GM18867 (cell line): Measurements from ENCODE around the gene MBNL3.
A peak's percentile ranks its signal among the peaks of the same experiment; 100 is the strongest.
"Not testable (repeated sequence)": the region's sequence is repeated elsewhere in the genome, so short reads cannot be mapped to it uniquely, and the experiment has no call there.

Source experiments
- ATAC-seq: cut with Tn5 transposase; IDR thresholded peaks from one replicate; pipeline ENCODE4 v1.9.1; 2021; ENCODE audit warnings: mild to moderate bottlenecking, moderate library complexity; ENCODE audit not compliant: unreplicated experiment

MBNL3 gene

GRCh38 chrX:132480581-132481203 lies 8.1 kb downstream of the MBNL3 start:
- ATAC-seq = peak; percentile 93

GRCh38 chrX:132474544-132475248 lies 14.1 kb downstream of the MBNL3 start:
- no peak for ATAC-seq

DNA sequence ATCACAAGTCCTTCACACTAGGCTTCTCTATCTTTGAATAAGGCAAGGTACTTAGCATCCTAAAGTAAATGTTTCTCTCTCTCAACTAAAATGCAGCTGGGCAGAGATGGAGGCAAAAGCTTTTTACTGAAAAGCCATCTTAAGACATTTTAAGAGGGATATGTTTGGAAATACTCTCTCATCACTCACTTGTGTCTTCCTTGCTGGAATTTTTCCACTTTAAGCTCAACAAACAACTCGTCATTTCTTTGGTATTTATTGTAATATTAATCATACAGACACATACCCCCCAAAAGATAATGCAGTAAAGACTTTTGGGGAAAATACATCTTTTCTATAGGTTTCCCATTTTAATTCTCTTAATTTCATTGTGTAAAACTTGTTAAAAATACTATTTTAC lies 16.4 kb downstream of the MBNL3 start:
- ATAC-seq = no peak

- ATAC-seq = no peak
Measured at GRCh38 chrX:132470831-132471230, 18.0 kb downstream of the MBNL3 start.

GRCh38 chrX:132470179-132470578 lies 18.7 kb downstream of the MBNL3 start:
- ATAC-seq = no peak

DNA sequence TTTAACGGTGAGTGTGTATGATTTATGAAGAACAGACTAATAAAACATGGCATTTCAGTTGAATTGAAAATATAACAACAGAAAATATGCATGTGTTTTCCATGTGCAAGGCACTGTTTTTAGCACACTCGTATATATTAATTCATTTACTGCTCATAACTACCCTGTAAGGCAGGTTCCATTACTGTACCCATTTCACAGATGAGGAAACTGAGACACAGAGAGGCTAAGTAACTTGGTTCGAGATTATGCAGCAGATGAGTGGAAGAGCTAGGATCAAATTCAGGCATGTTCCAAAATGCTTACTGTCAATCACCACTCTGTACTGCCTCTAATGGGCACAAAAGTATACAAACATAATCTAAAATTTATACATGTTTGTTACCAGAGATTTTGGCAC lies 20.4 kb downstream of the MBNL3 start:
- no peak for ATAC-seq

DNA sequence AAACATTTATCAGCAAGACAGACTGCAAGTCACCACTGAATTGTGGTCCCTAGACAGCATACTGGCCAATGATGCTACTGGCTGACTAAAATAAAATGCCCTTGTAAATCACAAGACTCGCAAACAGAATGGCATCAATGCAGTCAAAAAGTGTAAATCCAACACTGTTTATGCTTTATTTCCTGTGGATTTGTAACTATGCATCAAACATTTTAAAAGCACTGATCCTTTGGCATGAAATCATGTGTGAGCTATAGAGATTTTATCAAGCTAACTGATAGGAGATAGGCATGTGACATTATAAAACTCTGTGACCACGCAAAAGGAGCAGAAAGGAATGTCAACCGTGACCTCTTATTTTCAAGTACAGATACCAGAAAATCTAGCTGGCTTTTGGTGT lies 20.8 kb downstream of the MBNL3 start:
- no peak for ATAC-seq

GRCh38 chrX:132467026-132467425 lies 21.8 kb downstream of the MBNL3 start:
- no peak for ATAC-seq

GRCh38 chrX:132463411-132463810 lies 25.4 kb downstream of the MBNL3 start:
- no peak for ATAC-seq

GRCh38 chrX:132461886-132462285 lies 27.0 kb downstream of the MBNL3 start:
- ATAC-seq = no peak

- ATAC-seq = no peak
Measured at GRCh38 chrX:132452911-132453550, 35.8 kb downstream of the MBNL3 start.

- not testable (repeated sequence) for ATAC-seq
Measured at GRCh38 chrX:132445909-132446308, 42.9 kb downstream of the MBNL3 start.

- ATAC-seq = no peak
Measured at GRCh38 chrX:132444936-132445335, 43.9 kb downstream of the MBNL3 start.

DNA sequence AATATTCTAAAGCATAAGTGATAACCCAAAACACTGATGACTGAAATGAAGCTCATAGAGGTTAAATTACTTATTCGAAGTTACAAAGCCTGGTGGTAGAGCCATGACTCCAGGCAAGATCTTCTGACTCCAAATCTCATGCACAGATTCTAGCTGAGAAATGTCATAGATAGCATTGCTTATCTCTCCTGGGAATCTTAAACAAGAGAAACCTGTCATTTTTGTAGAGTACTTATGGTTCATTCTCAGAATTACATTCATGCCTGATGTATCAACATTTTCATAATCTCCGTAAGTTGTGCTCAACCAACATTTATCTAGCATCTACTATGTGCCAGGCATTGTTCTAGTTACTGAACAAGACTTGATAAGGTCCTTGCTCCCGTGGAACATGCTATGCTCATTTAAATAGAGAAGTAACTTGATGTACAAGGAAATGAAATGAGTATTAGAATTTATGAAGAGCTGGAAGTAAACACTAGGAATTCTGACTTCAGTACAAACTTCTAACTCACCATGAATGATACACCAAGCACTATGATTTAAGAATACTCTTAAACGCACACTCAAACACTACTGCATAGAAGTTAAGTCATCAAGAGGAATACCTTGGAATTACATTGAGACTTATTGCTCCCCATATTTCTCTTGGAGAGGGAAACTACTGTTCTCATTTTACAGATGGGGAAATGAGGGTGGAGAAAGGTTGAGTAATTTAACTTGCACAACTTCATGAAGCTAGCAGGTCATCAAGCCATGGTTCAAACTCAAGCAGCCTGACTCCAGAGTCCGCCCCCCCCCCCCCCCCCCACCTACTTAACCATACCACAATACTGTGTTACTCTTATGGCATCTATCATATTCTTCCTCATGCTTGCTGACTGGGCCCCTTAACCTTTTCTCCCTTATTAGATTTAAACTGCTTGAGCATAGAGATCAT lies 45.4 kb downstream of the MBNL3 start:
- ATAC-seq = no peak

- no peak for ATAC-seq
Measured at GRCh38 chrX:132442691-132443090, 46.1 kb downstream of the MBNL3 start.

DNA sequence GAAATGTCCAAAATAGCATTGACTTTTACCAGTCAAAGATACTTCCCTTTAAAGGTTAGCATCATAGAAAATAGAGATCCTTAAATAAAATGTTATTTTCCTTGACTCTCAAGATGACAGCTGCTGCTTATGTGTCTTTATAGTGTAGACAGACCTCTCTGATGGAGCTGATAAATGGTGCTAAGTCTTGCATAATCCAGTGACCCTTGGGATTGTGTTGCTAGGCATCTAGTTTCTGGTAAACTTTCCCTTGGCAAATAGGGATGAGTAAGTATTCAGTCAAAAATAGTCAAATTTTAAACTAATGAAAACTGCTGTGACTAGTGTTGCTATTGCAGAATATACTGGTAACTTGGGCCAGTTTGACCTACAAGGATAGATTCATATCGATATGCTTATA lies 53.6 kb downstream of the MBNL3 start:
- no peak for ATAC-seq

DNA sequence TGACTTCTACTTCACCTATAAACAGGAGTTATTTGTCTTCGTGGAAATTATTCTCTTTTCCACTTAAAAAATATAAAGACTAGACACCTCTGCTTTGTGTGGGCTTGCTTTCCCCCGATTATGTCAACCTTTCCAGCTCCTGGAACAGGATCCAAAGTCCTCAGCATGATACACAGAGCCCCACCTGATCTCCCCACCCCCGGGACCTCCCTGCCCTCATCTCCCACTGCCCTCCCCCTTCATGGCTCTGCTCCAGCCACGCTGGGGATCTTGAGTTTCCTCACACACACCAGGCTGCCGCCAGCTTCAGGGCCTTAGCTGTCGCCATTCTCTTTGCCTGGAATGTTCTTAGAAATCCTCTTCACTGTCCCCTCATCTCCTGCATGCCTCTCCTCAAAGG lies 55.3 kb downstream of the MBNL3 start:
- ATAC-seq = no peak

GRCh38 chrX:132433001-132433400 lies 55.8 kb downstream of the MBNL3 start:
- ATAC-seq = no peak

- no peak for ATAC-seq
Measured at GRCh38 chrX:132428896-132429295, 59.9 kb downstream of the MBNL3 start.

DNA sequence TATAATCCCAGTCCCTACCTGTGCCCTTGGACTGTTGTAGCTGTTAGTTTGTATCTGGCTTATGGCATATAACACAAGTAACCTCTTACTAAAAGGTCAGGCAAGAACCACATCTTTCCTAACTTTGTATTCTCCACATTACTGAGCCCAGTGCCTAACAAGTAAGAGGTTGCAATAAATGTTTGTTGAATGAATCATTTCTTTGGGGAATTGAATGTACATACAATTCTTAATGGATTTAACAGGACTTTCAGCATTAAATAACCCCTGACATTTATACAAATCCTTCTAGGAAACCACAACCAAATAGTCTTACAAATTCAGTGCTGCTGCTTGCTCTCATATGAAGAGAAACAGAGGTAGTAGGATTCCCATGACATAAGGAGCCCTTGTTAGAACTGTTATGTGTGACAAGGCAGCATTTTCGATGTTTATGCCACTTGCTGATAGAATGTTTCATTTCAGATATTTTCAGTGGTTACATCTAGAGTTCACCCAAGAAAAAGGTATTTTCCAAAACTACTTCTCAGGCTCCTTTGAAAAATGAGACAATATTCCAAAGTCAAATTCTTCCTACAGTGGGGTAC lies 62.0 kb downstream of the MBNL3 start:
- no peak for ATAC-seq
